K562 (cell line): ENCODE measurements around the gene LTN1. TPM values are rescaled to one million over a fixed set of nuclear protein-coding genes. Genes with fewer than 3 reads are reported as not detected.

Source experiments
- ATAC-seq: fragments of 200-7000 bp; cut with Tn5 transposase; 3 replicates; pipeline ENCODE4 v1.9.1; 2020; ENCODE audit warnings: moderate library complexity
- BruUV-seq: library from RNA; stranded (reverse); fragments of 400-500 nt; replicated peaks from 2 replicates; lab custom pipeline; 2021; lab: Mats Ljungman, UMichigan
- CTCF ChIA-PET: fragments of 300-600 bp; formaldehyde crosslinking; extraction: SDS; loops from one replicate; lab custom pipeline; 2021; ENCODE audit warnings: low intra/inter-chr PET ratio; lab: Yijun Ruan, JAX
- POLR2A ChIA-PET: fragments of 300-600, 350-650 bp; sonication (Branson Sonifier 250); formaldehyde crosslinking; extraction: SDS; loops from one replicate; lab custom pipeline; 2021; ENCODE audit warnings: antibody characterized with exemption, inconsistent platforms; lab: Yijun Ruan, JAX
- DNase-seq, 4 experiments: peaks; one replicate each; pipeline versions ENCODE4 v3.0.0 to v3.0.0-alpha.2; 2011 to 2018; ENCODE audit warnings: low spot score in 3 of 4, mixed read lengths in 3 of 4; ENCODE audit errors: extremely low read depth in 1 of 4
- FAIRE-seq: peaks from 2 replicates; lab custom pipeline; 2011; peaks lifted over from hg19 to GRCh38; lab: Jason Lieb, UNC
- H2AFZ ChIP-seq: 2 replicates; pipeline ENCODE4 v1.6.0; 2011; ENCODE audit warnings: low read depth, low read length, control low read depth, inconsistent platforms
- H3K27ac ChIP-seq: fragments of 200-600 bp; 3 replicates; pipeline ENCODE4 v1.8.0; 2011; ENCODE audit warnings: low read depth, mild to moderate bottlenecking, control low read depth, inconsistent platforms, low read length, moderate library complexity, mixed read lengths; ENCODE audit errors: extremely low read depth
- H3K27me3 ChIP-seq, 2 experiments: fragments of 300-600 bp in 1 of 2; 2 replicates in 1 of 2; 3 replicates in 1 of 2; pipeline versions ENCODE4 v1.6.0 to v1.8.0; 2011; ENCODE audit warnings: inconsistent platforms in 2 of 2, low read length in 2 of 2, mild to moderate bottlenecking in 1 of 2, mixed read lengths in 1 of 2, moderate library complexity in 1 of 2; ENCODE audit not compliant: control insufficient read depth in 2 of 2, insufficient read depth in 2 of 2
- H3K36me3 ChIP-seq: fragments of 300-600 bp; 3 replicates; pipeline ENCODE4 v1.8.0; 2011; ENCODE audit warnings: mild to moderate bottlenecking, low read length, inconsistent platforms; ENCODE audit not compliant: control insufficient read depth, insufficient read depth
- H3K4me1 ChIP-seq, 2 experiments: fragments of 200-600 bp in 1 of 2; replicated peaks in 1 of 2; 2 replicates in 1 of 2; 3 replicates in 1 of 2; pipeline versions ENCODE4 v1.5.1 to v1.8.0; 2011; ENCODE audit warnings: inconsistent platforms in 2 of 2, low read length in 2 of 2, mild to moderate bottlenecking in 1 of 2, mixed read lengths in 1 of 2, moderate library complexity in 1 of 2; ENCODE audit not compliant: control insufficient read depth in 2 of 2, insufficient read depth in 2 of 2
- H3K4me2 ChIP-seq: 2 replicates; pipeline ENCODE4 v1.6.1; 2011; ENCODE audit warnings: low read length, control low read depth, inconsistent platforms, mixed read lengths; ENCODE audit not compliant: insufficient read depth
- H3K4me3 ChIP-seq: fragments of 200-600 bp; sonication (generic), shearing (Covaris generic); 2 replicates; pipeline ENCODE4 v1.5.1; 2016; ENCODE audit warnings: control low read depth, inconsistent platforms
- H3K79me2 ChIP-seq: fragments of 200-600 bp; 3 replicates; pipeline ENCODE4 v1.8.0; 2011; ENCODE audit warnings: low read length, inconsistent platforms; ENCODE audit not compliant: control insufficient read depth, insufficient read depth
- H3K9ac ChIP-seq, 2 experiments: 2 replicates each; pipeline versions ENCODE4 v1.6.0 to v1.6.1; 2011; ENCODE audit warnings: low read depth in 2 of 2, low read length in 2 of 2, control low read depth in 1 of 2, inconsistent platforms in 1 of 2, mild to moderate bottlenecking in 1 of 2, mixed read lengths in 1 of 2; ENCODE audit not compliant: insufficient read depth in 1 of 2
- H3K9me1 ChIP-seq: one replicate; pipeline ENCODE4 v1.6.0; 2011; ENCODE audit warnings: inconsistent platforms, mild to moderate bottlenecking, low read length, moderate library complexity; ENCODE audit not compliant: control insufficient read depth, insufficient read depth
- H3K9me3 ChIP-seq: replicated peaks from 2 replicates; pipeline ENCODE4 v1.5.1; 2011; ENCODE audit warnings: low read depth, low read length, inconsistent platforms; ENCODE audit not compliant: control insufficient read depth, insufficient read depth
- H4K20me1 ChIP-seq: replicated peaks from 2 replicates; pipeline ENCODE4 v1.6.1; 2011; ENCODE audit warnings: low read length, inconsistent platforms, mixed read lengths; ENCODE audit not compliant: control insufficient read depth, insufficient read depth
- C11orf30 ChIP-seq: fragments of 450-650 bp; IDR thresholded peaks from 2 replicates; pipeline ENCODE4 v1.6.1; 2016; ENCODE audit warnings: low read depth, mild to moderate bottlenecking
- DIDO1 ChIP-seq: fragments of 450-650 bp; IDR thresholded peaks from 2 replicates; pipeline ENCODE4 v1.6.1; 2016; ENCODE audit warnings: low read depth, missing biosample characterization, missing genetic modification characterization
- JUN ChIP-seq, 2 experiments: sonication (generic) in 1 of 2; formaldehyde crosslinking in 1 of 2; IDR thresholded peaks; 2 replicates each; pipeline versions ENCODE4 v1.6.1 to v1.8.0; 2012 to 2022; ENCODE audit warnings: borderline replicate concordance in 2 of 2, mild to moderate bottlenecking in 2 of 2, improper control_type of control experiment in 1 of 2, low read depth in 1 of 2, low read length in 1 of 2, missing genetic modification reagents in 1 of 2
- MAFF ChIP-seq: IDR thresholded peaks from 2 replicates; pipeline ENCODE4 v1.6.1; 2012; ENCODE audit warnings: low read length, improper control_type of control experiment
- MAFG ChIP-seq: fragments of 450-650 bp; conservative IDR thresholded peaks from 2 replicates; pipeline ENCODE4 v1.6.1; 2016; ENCODE audit warnings: missing genetic modification characterization, missing compliant biosample characterization
- MAFK ChIP-seq: IDR thresholded peaks from 2 replicates; pipeline ENCODE4 v1.6.1; 2011; ENCODE audit warnings: low read length, improper control_type of control experiment
- NFXL1 ChIP-seq: fragments of 450-650 bp; formaldehyde crosslinking; IDR thresholded peaks from 2 replicates; pipeline ENCODE4 v1.4.0; 2021; ENCODE audit warnings: mild to moderate bottlenecking
- RAD51 ChIP-seq: fragments of 450-650 bp; IDR thresholded peaks from 2 replicates; pipeline ENCODE4 v1.7.1; 2016; ENCODE audit warnings: low read depth, mild to moderate bottlenecking, borderline replicate concordance
- SAP30 ChIP-seq: fragments of 200-600 bp; sonication (generic); IDR thresholded peaks from 2 replicates; pipeline ENCODE4 v1.6.1; 2012; ENCODE audit warnings: borderline replicate concordance, low read depth, mild to moderate bottlenecking, moderate library complexity, low read length, control low read depth, inconsistent platforms; ENCODE audit not compliant: insufficient read depth, poor library complexity, severe bottlenecking
- SRF ChIP-seq, 2 experiments: fragments of 250-450, 450-650 bp in 1 of 2; sonication (Bioruptor Pico) in 1 of 2; sonication (generic) in 1 of 2; formaldehyde crosslinking; IDR thresholded peaks; 2 replicates each; pipeline versions ENCODE4 v1.5.0 to v1.5.1; 2020 to 2022; ENCODE audit warnings: mild to moderate bottlenecking in 1 of 2, missing genetic modification reagents in 1 of 2
- ZBTB8A ChIP-seq: fragments of 450-650 bp; IDR thresholded peaks from 2 replicates; pipeline ENCODE4 v1.6.1; 2018; ENCODE audit warnings: mild to moderate bottlenecking, moderate library complexity; ENCODE audit not compliant: partially characterized antibody
- ZNF707 ChIP-seq: fragments of 250-450 bp; sonication (Bioruptor Pico); conservative IDR thresholded peaks from 2 replicates; pipeline ENCODE4 v1.8.0; 2022; ENCODE audit warnings: inconsistent platforms, mild to moderate bottlenecking, moderate library complexity
- ZNF764 ChIP-seq: fragments of 250-450 bp; sonication (Bioruptor Pico); IDR thresholded peaks from 2 replicates; pipeline ENCODE4 v1.4.0; 2020; ENCODE audit warnings: low read depth, mild to moderate bottlenecking, moderate library complexity
- WGBS: fragments of 100-300 bp; shearing (Covaris generic); methylation state at CpG from one replicate; pipeline ENCODE4 v1.1.6; 2016; ENCODE audit warnings: low coverage, mixed read lengths; ENCODE audit not compliant: insufficient coverage; ENCODE audit errors: missing lambda C conversion rate; 5-methylcytosine and 5-hydroxymethylcytosine counted together
- in situ Hi-C: fragments of 300-500 bp; cut with MboI; formaldehyde crosslinking; loops from 4 replicates; pipeline ENCODE4 v1.15.0; 2018; ENCODE audit warnings: inconsistent platforms, mixed read lengths
- intact Hi-C: fragments of 100-400 bp; cut with micrococcal nuclease; formaldehyde crosslinking; loops from 2 replicates; pipeline ENCODE4 v1.14.2; 2022
- polyA plus RNA-seq, 8 experiments: library from polyadenylated mRNA; depleted of rRNA in 4 of 8; stranded (reverse) in 5 of 8; unstranded in 3 of 8; fragments of >200 nt; fragmentation: Nextera tagmentation in 2 of 8; fragmentation: Illumina TruSeq in 1 of 8; extraction: Ambion mirVana in 2 of 8; extraction: Trizol in 1 of 8; gene quantifications; 2 replicates each; pipeline versions ENCODE4 v1.2.1 to v1.2.3, GENCODE V29; 2011 to 2014; ENCODE audit warnings: inconsistent platforms in 1 of 8, missing spikeins in 1 of 8
- total RNA-seq, 7 experiments: library from RNA; depleted of rRNA in 6 of 7; stranded (reverse); fragments of >200 nt in 6 of 7; fragmentation: Illumina TruSeq in 2 of 7; extraction: Trizol in 2 of 7; gene quantifications; 2 replicates each; pipeline versions ENCODE4 v1.2.1 to v1.2.3, GENCODE V29; 2011 to 2021; ENCODE audit warnings: low replicate concordance in 1 of 7
- TF ChIP-seq, protein P1 (sequence below): fragments of 250-450 bp; sonication (Bioruptor Pico); IDR thresholded peaks from 2 replicates; pipeline ENCODE4 v1.8.0; 2021; ENCODE audit warnings: moderate library complexity, mild to moderate bottlenecking, inconsistent platforms
- TF ChIP-seq, protein P2 (sequence below): fragments of 250-450 bp; sonication (Bioruptor Pico); IDR thresholded peaks from 2 replicates; pipeline ENCODE4 v1.5.0; 2022; ENCODE audit warnings: mild to moderate bottlenecking
- TF ChIP-seq, protein P3 (sequence below): fragments of 250-450 bp; sonication (Bioruptor Pico); IDR thresholded peaks from 2 replicates; pipeline ENCODE4 v1.4.0; 2020; ENCODE audit warnings: borderline replicate concordance
- TF ChIP-seq, protein P4 (sequence below): fragments of 250-450 bp; sonication (Bioruptor Pico); IDR thresholded peaks from 2 replicates; pipeline ENCODE4 v1.8.0; 2022; ENCODE audit warnings: moderate library complexity, mild to moderate bottlenecking, inconsistent platforms

Gene LTN1
- total and polyA plus RNA-seq, 9 of the 15 experiments (the other 6 are each of a cell fraction or from before 2014, with no cell fraction given), result 15.7 to 49.6 (median 28.7) TPM

DNA sequence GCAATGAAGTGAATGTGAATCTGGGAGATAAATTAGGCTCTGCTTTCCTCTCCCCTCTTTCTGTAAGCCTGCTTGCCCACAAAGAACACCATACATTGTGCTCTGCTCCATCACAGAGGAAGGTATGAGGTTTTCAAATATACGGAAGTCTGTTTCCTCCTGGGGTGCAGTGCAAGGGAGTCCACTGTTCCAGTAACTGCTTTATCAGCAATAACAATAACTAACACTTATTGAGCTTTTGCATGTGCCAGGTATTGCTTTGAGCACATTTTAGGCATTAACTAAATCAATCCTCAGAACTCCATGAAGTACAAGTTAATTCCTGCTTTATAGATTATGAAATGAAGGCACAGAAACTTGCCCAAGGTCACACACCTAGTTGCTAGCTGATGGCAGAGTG lies 10.0 kb downstream of the LTN1 start:
- intact Hi-C loops (no loop called here), in situ Hi-C loops (no loop called here)
- no peak overlapping the region for H3K9ac ChIP-seq
- H3K27ac ChIP-seq, result no peak overlapping the region
- no peak overlapping the region for H2AFZ ChIP-seq
- peaks cover 12% of the 10 kb centered on the region; the same call in 2 of the 3 replicates for H3K79me2 ChIP-seq
- H3K4me3 ChIP-seq, result no peak overlapping the region
- H3K9me1 ChIP-seq, result no peaks in the 10 kb centered on the region
- H3K27me3 ChIP-seq, result no peaks in the 10 kb centered on the region
- POLR2A ChIA-PET, result interaction anchor here (0.9 kb wide), 1 partner anchor 16 kb away, joined by 3 read pairs; no protein-coding TSS in a partner anchor
- no TSS peak for BruUV-seq
- no peak overlapping the region for H3K4me2 ChIP-seq
- 77% methylated on average over 1 of the region's 1 CpG for WGBS
- ATAC-seq, result no peak
- no peaks in the 10 kb centered on the region for H3K4me1 ChIP-seq
- no peak for DNase-seq
- no peak for FAIRE-seq
- no peaks in the 10 kb centered on the region for H4K20me1 ChIP-seq
- H3K9me3 ChIP-seq, result no peaks in the 10 kb centered on the region
- H3K36me3 ChIP-seq, result peaks cover 88% of the 10 kb centered on the region
- CTCF ChIA-PET, result no interaction called here
- no peak for TF ChIP-seq ZNF707 (CRISPR knock-in tag)
- peak; percentile 25; the same call in 1 of the 2 replicates for TF ChIP-seq MAFF
- TF ChIP-seq SRF (CRISPR knock-in tag; IDR thresholded peaks at IDR 0.05), result no peak
- TF ChIP-seq, protein P1, sequence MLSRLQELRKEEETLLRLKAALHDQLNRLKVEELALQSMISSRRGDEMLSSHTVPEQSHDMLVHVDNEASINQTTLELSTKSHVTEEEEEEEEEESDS, result no peak
- no peak for TF ChIP-seq RAD51
- TF ChIP-seq ZNF764 (CRISPR knock-in tag), result no peak
- TF ChIP-seq ZBTB8A, result no peak
- TF ChIP-seq, protein P2, sequence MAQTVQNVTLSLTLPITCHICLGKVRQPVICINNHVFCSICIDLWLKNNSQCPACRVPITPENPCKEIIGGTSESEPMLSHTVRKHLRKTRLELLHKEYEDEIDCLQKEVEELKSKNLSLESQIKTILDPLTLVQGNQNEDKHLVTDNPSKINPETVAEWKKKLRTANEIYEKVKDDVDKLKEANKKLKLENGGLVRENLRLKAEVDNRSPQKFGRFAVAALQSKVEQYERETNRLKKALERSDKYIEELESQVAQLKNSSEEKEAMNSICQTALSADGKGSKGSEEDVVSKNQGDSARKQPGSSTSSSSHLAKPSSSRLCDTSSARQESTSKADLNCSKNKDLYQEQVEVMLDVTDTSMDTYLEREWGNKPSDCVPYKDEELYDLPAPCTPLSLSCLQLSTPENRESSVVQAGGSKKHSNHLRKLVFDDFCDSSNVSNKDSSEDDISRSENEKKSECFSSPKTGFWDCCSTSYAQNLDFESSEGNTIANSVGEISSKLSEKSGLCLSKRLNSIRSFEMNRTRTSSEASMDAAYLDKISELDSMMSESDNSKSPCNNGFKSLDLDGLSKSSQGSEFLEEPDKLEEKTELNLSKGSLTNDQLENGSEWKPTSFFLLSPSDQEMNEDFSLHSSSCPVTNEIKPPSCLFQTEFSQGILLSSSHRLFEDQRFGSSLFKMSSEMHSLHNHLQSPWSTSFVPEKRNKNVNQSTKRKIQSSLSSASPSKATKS, result no peak
- TF ChIP-seq, protein P3, sequence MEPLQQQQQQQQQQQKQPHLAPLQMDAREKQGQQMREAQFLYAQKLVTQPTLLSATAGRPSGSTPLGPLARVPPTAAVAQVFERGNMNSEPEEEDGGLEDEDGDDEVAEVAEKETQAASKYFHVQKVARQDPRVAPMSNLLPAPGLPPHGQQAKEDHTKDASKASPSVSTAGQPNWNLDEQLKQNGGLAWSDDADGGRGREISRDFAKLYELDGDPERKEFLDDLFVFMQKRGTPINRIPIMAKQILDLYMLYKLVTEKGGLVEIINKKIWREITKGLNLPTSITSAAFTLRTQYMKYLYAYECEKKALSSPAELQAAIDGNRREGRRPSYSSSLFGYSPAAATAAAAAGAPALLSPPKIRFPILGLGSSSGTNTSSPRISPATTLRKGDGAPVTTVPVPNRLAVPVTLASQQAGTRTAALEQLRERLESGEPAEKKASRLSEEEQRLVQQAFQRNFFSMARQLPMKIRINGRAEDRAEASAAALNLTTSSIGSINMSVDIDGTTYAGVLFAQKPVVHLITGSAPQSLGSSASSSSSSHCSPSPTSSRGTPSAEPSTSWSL (CRISPR knock-in tag), result no peak
- peak; percentile 60; the same call in 1 of the 2 replicates for TF ChIP-seq C11orf30
- TF ChIP-seq, protein P4, sequence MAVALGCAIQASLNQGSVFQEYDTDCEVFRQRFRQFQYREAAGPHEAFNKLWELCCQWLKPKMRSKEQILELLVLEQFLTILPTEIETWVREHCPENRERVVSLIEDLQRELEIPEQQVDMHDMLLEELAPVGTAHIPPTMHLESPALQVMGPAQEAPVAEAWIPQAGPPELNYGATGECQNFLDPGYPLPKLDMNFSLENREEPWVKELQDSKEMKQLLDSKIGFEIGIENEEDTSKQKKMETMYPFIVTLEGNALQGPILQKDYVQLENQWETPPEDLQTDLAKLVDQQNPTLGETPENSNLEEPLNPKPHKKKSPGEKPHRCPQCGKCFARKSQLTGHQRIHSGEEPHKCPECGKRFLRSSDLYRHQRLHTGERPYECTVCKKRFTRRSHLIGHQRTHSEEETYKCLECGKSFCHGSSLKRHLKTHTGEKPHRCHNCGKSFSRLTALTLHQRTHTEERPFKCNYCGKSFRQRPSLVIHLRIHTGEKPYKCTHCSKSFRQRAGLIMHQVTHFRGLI (CRISPR knock-in tag), result no peak
- TF ChIP-seq DIDO1, result no peak
- no peak for TF ChIP-seq NFXL1 (CRISPR knock-in tag)
- TF ChIP-seq MAFK, result peak; percentile 17; the same call in 1 of the 2 replicates
- no peak for TF ChIP-seq SAP30
- TF ChIP-seq MAFG (tag), result peak; percentile 55
- no peak for TF ChIP-seq JUN (IDR thresholded peaks at IDR 0.05; ENCODE audit: borderline replicate concordance, low read depth, low read length)
- TF ChIP-seq JUN (CRISPR knock-in tag; IDR thresholded peaks at IDR 0.05; ENCODE audit: borderline replicate concordance), result no peak
